Adrenal gland (tissue), 5 donors: ENCODE data around the gene ALDH16A1.

Experiments
- CTCF ChIP-seq, 6 experiments: fragments of 450-650 bp in 4 of 6; fragments of 200-600 bp in 2 of 6; sonication (generic) in 1 of 6; IDR thresholded peaks; 1 replicate in 5 of 6; 2 replicates in 1 of 6; pipeline versions ENCODE4 v1.5.1 to v1.8.0; 2016 to 2021; ENCODE audit warnings: antibody characterized with exemption in 6 of 6, mild to moderate bottlenecking in 2 of 6, moderate library complexity in 1 of 6
- POLR2A ChIP-seq, 2 donors: fragments of 450-650 bp; IDR thresholded peaks; one replicate each; pipeline ENCODE4 v1.6.1; 2017; ENCODE audit warnings: antibody characterized with exemption in 2 of 2, mild to moderate bottlenecking in 2 of 2, moderate library complexity in 1 of 2
- donor health status: DM: no; HTN: no; CAD: no.

- no peak for TF ChIP-seq CTCF (IDR thresholded peaks at IDR 0.05)
- TF ChIP-seq POLR2A (IDR thresholded peaks at IDR 0.05), result no peak
Observed at GRCh38 chr19:49435670-49436069, 17.4 kb upstream of the ALDH16A1 start.
